22Rv1 (cell line): ENCODE results near the gene ZNF492.
"Not testable (repeated sequence)": the region's sequence is repeated elsewhere in the genome, so short reads cannot be mapped to it uniquely, and the experiment has no call there.

Experiments used
- ZFX ChIP-seq: fragments of 450-650 bp; IDR thresholded peaks from 2 replicates; pipeline ENCODE4 v1.6.1; 2017; ENCODE audit warnings: antibody characterized with exemption, borderline replicate concordance
- TF ChIP-seq, protein P1 (sequence below): fragments of 450-650 bp; IDR thresholded peaks from 2 replicates; pipeline ENCODE4 v1.5.1; 2017; ENCODE audit warnings: mild to moderate bottlenecking

DNA sequence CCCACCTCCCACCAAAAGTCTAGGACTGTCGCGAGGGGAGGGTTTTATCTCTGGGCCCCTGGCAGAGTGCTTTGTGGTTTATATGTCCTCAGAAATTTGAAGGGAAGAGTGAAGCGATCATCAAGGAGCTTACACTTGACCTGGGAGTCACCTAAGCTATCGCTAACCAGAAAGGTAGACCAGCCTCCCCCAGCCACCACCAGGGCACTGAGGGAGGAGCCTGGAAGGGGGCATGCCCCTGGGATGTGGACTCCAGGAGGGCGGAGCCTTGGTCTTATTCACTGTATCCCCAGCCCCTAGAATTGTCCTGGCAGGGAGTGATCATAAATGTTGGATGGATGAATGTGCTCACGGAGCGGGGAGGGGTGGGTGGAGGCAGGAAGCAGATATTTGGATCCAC, 16.9 kb upstream of the ZNF492 start:
- TF ChIP-seq, protein P1, sequence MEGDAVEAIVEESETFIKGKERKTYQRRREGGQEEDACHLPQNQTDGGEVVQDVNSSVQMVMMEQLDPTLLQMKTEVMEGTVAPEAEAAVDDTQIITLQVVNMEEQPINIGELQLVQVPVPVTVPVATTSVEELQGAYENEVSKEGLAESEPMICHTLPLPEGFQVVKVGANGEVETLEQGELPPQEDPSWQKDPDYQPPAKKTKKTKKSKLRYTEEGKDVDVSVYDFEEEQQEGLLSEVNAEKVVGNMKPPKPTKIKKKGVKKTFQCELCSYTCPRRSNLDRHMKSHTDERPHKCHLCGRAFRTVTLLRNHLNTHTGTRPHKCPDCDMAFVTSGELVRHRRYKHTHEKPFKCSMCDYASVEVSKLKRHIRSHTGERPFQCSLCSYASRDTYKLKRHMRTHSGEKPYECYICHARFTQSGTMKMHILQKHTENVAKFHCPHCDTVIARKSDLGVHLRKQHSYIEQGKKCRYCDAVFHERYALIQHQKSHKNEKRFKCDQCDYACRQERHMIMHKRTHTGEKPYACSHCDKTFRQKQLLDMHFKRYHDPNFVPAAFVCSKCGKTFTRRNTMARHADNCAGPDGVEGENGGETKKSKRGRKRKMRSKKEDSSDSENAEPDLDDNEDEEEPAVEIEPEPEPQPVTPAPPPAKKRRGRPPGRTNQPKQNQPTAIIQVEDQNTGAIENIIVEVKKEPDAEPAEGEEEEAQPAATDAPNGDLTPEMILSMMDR, result not testable (repeated sequence)
- TF ChIP-seq ZFX, result not testable (repeated sequence)
